NCI-H226 (cell line): ENCODE data around the gene ETV6.
"Not testable (repeated sequence)": the region's sequence is repeated elsewhere in the genome, so short reads cannot be mapped to it uniquely, and the experiment has no call there.

Source experiments
- DNase-seq: peaks from one replicate; pipeline ENCODE4 v3.0.0-alpha.2; 2015

The ETV6 gene

GRCh38 chr12:11672256-11673191 is 23.1 kb downstream of the ETV6 start:
- DNase-seq = no peak

- no peak for DNase-seq
Measured at GRCh38 chr12:11673666-11674461, 24.4 kb downstream of the ETV6 start.

GRCh38 chr12:11674894-11675390 is 25.5 kb downstream of the ETV6 start:
- DNase-seq = no peak

DNA sequence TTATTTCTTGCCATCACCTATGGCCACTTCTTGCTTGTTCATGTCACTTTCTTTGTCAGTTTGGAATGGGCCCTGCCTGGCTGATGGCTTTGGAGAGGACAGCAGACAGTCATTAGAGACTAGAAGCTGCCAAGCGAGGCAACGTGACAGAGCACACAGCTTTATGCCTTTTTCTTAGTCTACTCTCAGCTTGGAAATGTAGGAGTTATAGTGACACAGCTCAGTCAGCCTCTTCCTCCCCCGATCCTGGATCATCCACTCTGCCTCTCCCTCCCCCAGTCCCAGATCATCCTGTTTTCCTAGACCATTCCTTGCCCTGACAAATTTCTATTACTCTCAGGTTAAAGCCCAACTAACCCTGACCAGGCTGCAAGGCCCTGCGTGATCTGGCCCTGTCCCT is 26.6 kb downstream of the ETV6 start:
- DNase-seq = no peak

DNA sequence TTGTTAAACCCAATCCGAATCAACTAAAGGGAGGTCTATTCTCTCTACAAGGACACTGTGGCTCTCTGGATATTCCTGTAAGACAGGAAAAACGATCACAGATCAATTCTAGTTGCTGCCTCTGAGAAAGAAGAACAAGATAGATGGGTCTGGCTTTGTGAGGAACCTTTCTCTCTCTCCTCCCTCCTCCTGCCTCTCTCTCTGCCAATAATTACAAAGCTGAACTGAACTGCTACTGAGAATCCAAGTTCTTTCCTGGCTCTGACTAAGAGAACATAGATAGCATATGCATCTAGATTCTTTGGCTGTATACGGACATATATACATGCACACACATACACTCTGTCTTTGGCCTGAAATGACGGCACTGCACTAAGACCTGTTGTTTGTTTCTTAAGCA is 27.6 kb downstream of the ETV6 start:
- no peak for DNase-seq

DNA sequence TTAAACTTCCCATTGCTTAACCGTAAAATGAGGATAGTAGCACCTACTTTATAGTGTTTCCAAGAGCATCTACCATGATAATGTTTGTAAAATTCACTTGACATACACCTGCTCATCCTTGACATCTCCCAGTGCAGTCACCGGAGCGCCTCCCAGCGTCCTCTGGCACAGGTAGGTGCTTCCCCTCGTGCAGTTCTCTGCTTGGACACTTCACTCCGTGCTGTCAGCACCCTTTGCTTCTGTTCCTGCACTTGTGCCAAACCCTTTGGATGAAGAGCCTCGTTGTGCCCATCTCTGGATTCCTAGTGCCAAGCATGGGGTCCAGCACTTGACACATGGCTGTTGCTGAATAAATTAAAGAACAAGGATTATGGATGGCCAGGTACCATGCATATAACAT is 28.3 kb downstream of the ETV6 start:
- no peak for DNase-seq

DNA sequence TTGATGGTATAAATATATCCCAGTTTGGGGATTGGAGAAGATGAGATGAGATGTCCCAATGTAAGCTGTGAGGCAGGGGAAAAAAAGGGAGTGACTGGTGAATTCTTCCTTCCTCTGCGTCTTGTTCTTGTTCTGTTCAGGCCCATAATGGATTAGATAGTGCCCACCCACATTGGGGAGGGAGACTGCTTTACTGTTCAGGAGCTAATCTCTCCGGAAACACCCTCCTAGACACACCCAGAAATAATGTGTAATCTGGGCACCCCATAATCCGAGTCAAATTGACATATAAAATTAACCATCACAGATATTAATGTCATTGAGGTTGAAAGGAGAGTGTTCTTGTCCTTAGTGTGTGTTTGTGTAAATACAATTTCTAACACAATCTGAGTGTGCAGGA is 29.3 kb downstream of the ETV6 start:
- no peak for DNase-seq

- DNase-seq = no peak
Measured at GRCh38 chr12:11681207-11681606, 31.7 kb downstream of the ETV6 start.

- DNase-seq = not testable (repeated sequence)
Measured at GRCh38 chr12:11681695-11682094, 32.2 kb downstream of the ETV6 start.

GRCh38 chr12:11684393-11684792 is 34.9 kb downstream of the ETV6 start:
- DNase-seq = no peak

DNA sequence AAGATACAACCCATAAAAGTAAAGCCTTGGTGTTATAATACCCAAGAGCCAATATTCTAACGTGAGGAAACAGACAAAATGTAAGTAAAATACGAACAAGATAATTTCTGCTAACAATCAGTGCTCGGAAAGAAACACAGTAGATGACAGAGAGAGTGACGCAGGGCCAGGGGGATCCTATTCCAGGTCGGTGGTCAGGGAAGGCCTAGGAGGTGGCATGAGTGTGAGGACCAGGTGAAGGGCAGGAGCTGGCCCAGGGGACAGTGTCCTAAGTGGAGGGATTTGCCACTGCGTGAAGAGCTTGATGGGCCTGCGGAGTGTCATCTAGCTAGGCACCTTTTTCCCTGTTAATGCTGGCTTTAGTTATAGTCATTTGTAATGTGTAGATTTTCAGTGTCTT is 35.3 kb downstream of the ETV6 start:
- no peak for DNase-seq

- no peak for DNase-seq
Measured at GRCh38 chr12:11685316-11685715, 35.8 kb downstream of the ETV6 start.

DNA sequence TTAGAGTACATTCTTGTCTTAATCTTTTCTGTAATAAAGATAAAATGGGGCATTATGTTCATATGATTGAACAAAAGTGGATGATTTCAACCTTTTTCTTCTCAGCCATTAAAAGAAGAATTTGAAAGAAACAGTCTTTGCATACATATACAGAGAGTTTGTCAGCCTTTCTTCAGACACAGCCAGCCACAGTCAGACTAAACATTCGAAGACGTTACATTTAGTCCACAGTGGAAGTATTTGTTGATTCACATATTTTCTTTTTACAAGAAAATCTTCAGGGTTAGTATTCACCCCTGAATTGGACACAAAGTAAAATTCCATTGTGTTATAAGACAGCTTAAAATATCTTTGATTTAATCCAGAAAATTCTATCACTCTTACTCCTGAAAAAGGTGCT is 36.2 kb downstream of the ETV6 start:
- DNase-seq = no peak

DNA sequence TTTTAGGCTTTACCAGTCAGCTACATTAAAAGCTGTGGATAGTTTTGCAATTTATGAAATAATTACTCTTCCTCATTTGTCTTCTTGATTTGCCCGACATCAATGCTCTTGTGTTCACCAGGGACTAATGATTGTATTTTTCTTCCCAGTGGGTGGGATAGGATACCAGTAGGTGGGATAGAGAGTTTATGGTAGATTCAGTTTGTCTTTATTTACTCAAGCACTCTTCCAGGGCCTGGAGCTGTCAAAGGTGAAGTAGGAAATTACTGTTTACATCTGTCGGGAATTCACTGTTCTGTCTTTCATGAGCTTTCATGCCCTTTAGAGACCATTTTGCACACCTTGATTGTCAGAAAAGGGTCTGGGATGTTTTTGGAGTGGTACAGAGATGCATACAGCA is 36.6 kb downstream of the ETV6 start:
- DNase-seq = no peak

GRCh38 chr12:11687528-11687927 is 38.1 kb downstream of the ETV6 start:
- DNase-seq = no peak

DNA sequence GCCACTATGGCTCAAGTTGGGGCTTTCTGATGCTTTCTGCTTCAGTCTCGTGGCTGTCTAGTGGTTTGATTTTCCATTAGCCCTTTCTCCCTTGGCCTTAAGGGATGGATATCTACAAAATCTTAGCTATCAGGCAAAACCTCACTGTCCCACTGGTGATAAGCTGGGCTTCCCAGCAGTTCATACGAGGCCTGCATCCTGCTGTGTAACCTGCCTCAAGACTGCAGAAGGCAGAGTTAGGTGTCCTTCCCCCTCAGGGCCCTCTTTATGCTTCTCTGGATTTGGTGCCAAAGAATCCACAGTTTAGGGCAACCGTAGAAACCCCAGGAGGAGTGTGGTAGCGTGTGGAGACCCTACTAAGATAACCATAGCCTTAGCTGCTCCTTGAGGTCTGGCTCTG is 38.9 kb downstream of the ETV6 start:
- DNase-seq = no peak

- no peak for DNase-seq
Measured at GRCh38 chr12:11688831-11689230, 39.4 kb downstream of the ETV6 start.

- no peak for DNase-seq
Measured at GRCh38 chr12:11689591-11690186, 40.2 kb downstream of the ETV6 start.

DNA sequence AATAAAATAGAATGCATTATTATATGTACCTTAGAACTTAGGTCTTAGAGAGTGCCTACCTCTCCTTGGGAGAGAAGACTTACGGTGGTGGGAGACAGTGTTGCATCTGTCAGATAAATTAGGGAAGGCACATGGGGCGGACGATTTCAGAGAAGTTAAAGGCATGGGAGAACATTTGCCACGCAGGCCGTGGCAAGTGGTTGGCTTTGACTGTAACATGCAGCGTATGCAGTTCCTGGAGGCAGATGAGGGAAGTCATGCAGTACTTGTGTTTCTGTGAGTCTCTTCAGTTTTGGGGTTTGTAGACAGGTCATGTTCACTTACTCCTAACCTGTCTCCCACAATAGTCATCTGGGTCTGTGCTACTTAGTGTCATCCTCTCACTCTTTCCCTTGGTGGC is 43.6 kb downstream of the ETV6 start:
- DNase-seq = no peak

GRCh38 chr12:11693601-11694000 is 44.1 kb downstream of the ETV6 start:
- no peak for DNase-seq

DNA sequence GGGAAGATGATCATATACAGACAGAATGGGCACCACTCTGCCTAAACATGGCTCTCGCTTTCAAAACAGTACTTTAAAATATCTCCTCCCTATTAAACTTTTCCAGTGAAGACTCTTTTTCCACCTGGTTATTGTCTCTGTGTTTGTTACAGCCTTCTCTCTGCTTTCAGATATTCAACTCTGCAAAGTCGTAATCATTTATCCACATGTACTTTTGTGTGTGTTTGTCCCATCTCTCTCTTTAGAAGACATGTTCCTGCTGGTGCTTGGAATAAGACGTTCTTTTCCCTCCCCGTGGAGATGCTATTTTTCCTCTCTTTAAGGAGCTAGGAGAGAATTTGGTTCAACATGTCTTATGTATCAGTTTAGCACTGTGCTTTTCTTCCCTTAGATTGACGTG is 45.1 kb downstream of the ETV6 start:
- no peak for DNase-seq

DNA sequence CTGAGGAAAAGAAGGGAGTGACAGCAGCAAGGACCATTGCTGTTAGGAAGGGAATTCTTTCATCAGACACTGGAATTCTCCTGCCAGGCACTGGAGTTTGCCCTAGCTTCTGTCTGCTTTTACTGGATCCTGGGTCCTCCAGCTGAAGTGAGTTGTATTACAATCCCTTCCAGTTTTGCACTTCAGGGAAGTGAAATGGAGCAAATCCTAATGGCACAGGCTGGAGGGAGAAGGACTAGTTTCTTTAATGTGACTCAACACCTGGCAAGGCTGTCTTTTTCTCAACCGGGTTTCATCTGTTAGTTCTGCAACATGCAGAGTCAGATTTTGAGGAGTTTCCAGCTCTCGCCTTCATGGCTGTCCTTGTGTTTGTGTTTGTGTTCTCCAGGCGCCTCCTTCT is 45.8 kb downstream of the ETV6 start:
- DNase-seq = no peak

DNA sequence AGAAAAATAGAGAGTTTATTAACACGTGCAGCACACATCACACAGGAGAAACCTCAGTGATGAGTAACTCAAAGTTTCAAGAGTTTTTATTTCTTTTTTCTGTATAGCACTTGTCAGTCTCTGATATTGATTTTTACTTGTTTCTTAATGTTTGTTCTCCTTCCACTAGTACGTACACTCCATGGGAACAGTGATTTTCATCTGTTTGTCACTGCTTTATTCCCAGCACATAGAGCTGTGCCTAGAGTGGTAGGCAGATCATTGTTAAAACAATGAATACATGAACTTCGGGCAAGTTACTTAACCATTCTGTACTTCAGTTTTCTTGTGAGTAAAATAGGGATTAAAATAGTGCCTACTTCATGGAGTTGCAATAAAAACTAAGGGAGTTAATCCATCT is 46.6 kb downstream of the ETV6 start:
- DNase-seq = no peak

GRCh38 chr12:11697131-11697530 is 47.7 kb downstream of the ETV6 start:
- no peak for DNase-seq
